Spleen (tissue), 11 donors: ENCODE results near the gene GGACT. TPM values are rescaled to one million over a fixed set of nuclear protein-coding genes. Genes with fewer than 3 reads are reported as not detected.

Source experiments
- DNase-seq: peaks from one replicate; pipeline ENCODE4 v3.0.0-alpha.2; 2020
- H3K27ac ChIP-seq, 8 donors: fragments of 200-600 bp; sonication (generic) in 7 of 8; 1 replicate in 4 of 8; 2 replicates in 4 of 8; pipeline versions ENCODE4 v1.5.0 to v1.8.0; 2016 to 2021; ENCODE audit warnings: inconsistent platforms in 4 of 8, mild to moderate bottlenecking in 4 of 8, moderate library complexity in 1 of 8
- H3K27me3 ChIP-seq, 7 donors: fragments of 200-600 bp; sonication (generic) in 6 of 7; replicated peaks in 1 of 7; 1 replicate in 4 of 7; 2 replicates in 3 of 7; pipeline versions ENCODE4 v1.5.0 to v1.8.0; 2016 to 2021; ENCODE audit warnings: inconsistent platforms in 3 of 7, mild to moderate bottlenecking in 1 of 7
- H3K36me3 ChIP-seq, 6 donors: fragments of 200-600 bp; sonication (generic) in 5 of 6; 1 replicate in 4 of 6; 2 replicates in 2 of 6; pipeline versions ENCODE4 v1.5.0 to v1.8.0; 2016 to 2021; ENCODE audit warnings: inconsistent platforms in 2 of 6
- H3K4me1 ChIP-seq, 6 donors: fragments of 200-600 bp; sonication (generic) in 5 of 6; 1 replicate in 3 of 6; 2 replicates in 3 of 6; pipeline versions ENCODE4 v1.5.0 to v1.8.0; 2016 to 2021; ENCODE audit warnings: inconsistent platforms in 3 of 6
- H3K4me3 ChIP-seq, 8 donors: fragments of 200-600 bp; sonication (generic) in 7 of 8; 1 replicate in 4 of 8; 2 replicates in 4 of 8; pipeline versions ENCODE4 v1.5.0 to v1.8.0; 2016 to 2021; ENCODE audit warnings: inconsistent platforms in 4 of 8, mild to moderate bottlenecking in 4 of 8, moderate library complexity in 2 of 8
- H3K9me3 ChIP-seq, 8 donors: fragments of 200-600 bp; sonication (generic) in 7 of 8; 1 replicate in 4 of 8; 2 replicates in 4 of 8; pipeline versions ENCODE4 v1.5.0 to v1.8.0; 2016 to 2021; ENCODE audit warnings: inconsistent platforms in 4 of 8
- CTCF ChIP-seq, 11 experiments: fragments of 200-600 bp in 7 of 11; fragments of 450-650 bp in 4 of 11; sonication (generic) in 4 of 11; IDR thresholded peaks in 8 of 11; conservative IDR thresholded peaks in 3 of 11; 1 replicate in 7 of 11; 2 replicates in 4 of 11; pipeline versions ENCODE4 v1.4.0 to v1.8.0; 2016 to 2021; ENCODE audit warnings: antibody characterized with exemption in 11 of 11, inconsistent platforms in 4 of 11, mild to moderate bottlenecking in 1 of 11
- POLR2A ChIP-seq, 3 donors: fragments of 450-650 bp; IDR thresholded peaks; one replicate each; pipeline ENCODE4 v1.5.1; 2017; ENCODE audit warnings: antibody characterized with exemption in 3 of 3, mild to moderate bottlenecking in 1 of 3
- POLR2AphosphoS5 ChIP-seq, 3 donors: sonication (generic); formaldehyde crosslinking; IDR thresholded peaks; one replicate each; pipeline ENCODE4 v1.5.1; 2017; ENCODE audit warnings: antibody characterized with exemption in 3 of 3
- WGBS, 5 donors: extraction: QIAGEN DNeasy Blood & Tissue Kit in 3 of 5; methylation state at CpG; one replicate each; pipeline versions ENCODE4 v1.1.5 to v1.1.7; 2013 to 2018; 5-methylcytosine and 5-hydroxymethylcytosine counted together
- intact Hi-C: fragments of 100-400 bp; cut with DNase I; formaldehyde crosslinking; loops from one replicate; pipeline ENCODE4 v1.15.0; 2023; ENCODE audit warnings: low total_unique reads
- polyA plus RNA-seq, 3 donors: library from polyadenylated mRNA; stranded (reverse); fragments of 200-250 nt; gene quantifications; one replicate each; pipeline ENCODE4 v1.2.1, GENCODE V29; 2013
- total RNA-seq, 7 donors: library from RNA; depleted of rRNA in 3 of 7; stranded (reverse); fragments of >200 nt in 3 of 7; fragmentation: NEBNext Ultra II Directional in 4 of 7; extraction: Animal tissue kit (Norgen Biotek cat#: 25700) in 4 of 7; gene quantifications; one replicate each; pipeline versions ENCODE4 v1.1.0 to v1.2.1, GENCODE V29; 2016 to 2021
- donor health status: healthy with polysubstance abuse.
- donor health status: DM: no; HTN: no; CAD: no; lungs with moderate emphysema.
- donor health status: DM: no; HTN: no; CAD: no.
- donor health status: Bipolar disorder and iron deficiency.
- donor health status: healthy.
- donor health status: DM: no; HTN: no; CAD: no.
- donor health status: DM: yes; HTN: yes; CAD: no.

GGACT gene
- total and polyA plus RNA-seq, 10 donors, result 1.9 to 19.7 (median 3.9) TPM

- Histone ChIP-seq H3K36me3 (peaks cover 0 to 8% (median 0%) of the 10 kb centered on the region in 6 donors), H3K9me3 (no peaks in the 10 kb centered on the region), H3K27ac (no peak overlapping the region), H3K27me3 (no peaks in the 10 kb centered on the region), H3K4me3 (no peak overlapping the region), H3K4me1 (peaks cover 0 to 22% (median 8%) of the 10 kb centered on the region in 6 donors)
- no peak for TF ChIP-seq POLR2A (IDR thresholded peaks at IDR 0.05)
- no peak for TF ChIP-seq CTCF (IDR thresholded peaks at IDR 0.05 in 8 of 11, conservative IDR thresholded peaks at IDR 0.05 in 3 of 11)
- no peak for TF ChIP-seq POLR2AphosphoS5 (IDR thresholded peaks at IDR 0.05)
- intact Hi-C loops, result loop anchor here (5.0 to 10.0 kb wide), 2 partner anchors 278 to 595 kb away; no protein-coding TSS in a partner anchor
- no peak for DNase-seq
- 86 to 96% (median 91%) methylated on average over 9 of the region's 9 CpGs for WGBS, 5 donors
Measured at GRCh38 chr13:100512422-100512821, 76.2 kb downstream of the GGACT start.

- intact Hi-C loops, result loop anchor here (5.0 to 10.0 kb wide), 2 partner anchors 277 to 594 kb away; no protein-coding TSS in a partner anchor
Measured at GRCh38 chr13:100511466-100511865, 77.1 kb downstream of the GGACT start.

GRCh38 chr13:100510208-100510957, 78.2 kb downstream of the GGACT start:
- H3K27me3 ChIP-seq, result no peaks in the 10 kb centered on the region
- H3K27ac ChIP-seq, result no peak overlapping the region
- peaks cover 4 to 31% (median 21%) of the 10 kb centered on the region in 6 donors for H3K4me1 ChIP-seq
- no peaks in the 10 kb centered on the region for H3K9me3 ChIP-seq
- 93 to 98% (median 95%) methylated on average over 8 to 11 of the region's 11 CpGs for WGBS, 5 donors
- TF ChIP-seq CTCF (IDR thresholded peaks at IDR 0.05 in 8 of 11, conservative IDR thresholded peaks at IDR 0.05 in 3 of 11) (no peak), POLR2AphosphoS5 (IDR thresholded peaks at IDR 0.05) (no peak), POLR2A (IDR thresholded peaks at IDR 0.05) (no peak)
- intact Hi-C loops, result loop anchor here (5.0 to 10.0 kb wide), 2 partner anchors 276 to 593 kb away; no protein-coding TSS in a partner anchor
- no peak for DNase-seq
- no peak overlapping the region for H3K4me3 ChIP-seq
- H3K36me3 ChIP-seq, result no peaks in the 10 kb centered on the region

More at GRCh38 chr13:100511466-100511865, 77.1 kb downstream of the GGACT start:
- Histone ChIP-seq H3K9me3 (no peaks in the 10 kb centered on the region), H3K4me1 (peaks cover 4 to 25% (median 15%) of the 10 kb centered on the region in 6 donors), H3K4me3 (no peak overlapping the region), H3K27me3 (no peaks in the 10 kb centered on the region), H3K36me3 (peaks cover 0 to 8% (median 0%) of the 10 kb centered on the region in 6 donors), H3K27ac (no peak overlapping the region)
- no peak for DNase-seq
- TF ChIP-seq POLR2AphosphoS5 (IDR thresholded peaks at IDR 0.05), result no peak
- no peak for TF ChIP-seq POLR2A (IDR thresholded peaks at IDR 0.05)
- 57 to 75% (median 66%) methylated on average over 7 of the region's 7 CpGs for WGBS, 5 donors

- DNase-seq, result no peak
- no peak overlapping the region for H3K27ac ChIP-seq
- 81 to 93% (median 90%) methylated on average over 8 of the region's 8 CpGs for WGBS, 5 donors
- H3K27me3 ChIP-seq, result no peaks in the 10 kb centered on the region
- no peaks in the 10 kb centered on the region for H3K9me3 ChIP-seq
- intact Hi-C loops, result no loop called here
- TF ChIP-seq POLR2AphosphoS5 (IDR thresholded peaks at IDR 0.05) (no peak), CTCF (IDR thresholded peaks at IDR 0.05 in 8 of 11, conservative IDR thresholded peaks at IDR 0.05 in 3 of 11) (no peak), POLR2A (IDR thresholded peaks at IDR 0.05) (no peak)
- peaks cover 0 to 19% (median 14%) of the 10 kb centered on the region in 6 donors for H3K4me1 ChIP-seq
- no peaks in the 10 kb centered on the region for H3K36me3 ChIP-seq
- no peak overlapping the region for H3K4me3 ChIP-seq
Measured at GRCh38 chr13:100508996-100509395, 79.6 kb downstream of the GGACT start.
